ENCODE results near the gene CADM2.

GRCh38 chr3:85474241-85474640 lies 515.5 kb downstream of the CADM2 start:
- TF ChIP-seq EZH2 (IDR thresholded peaks at IDR 0.05; ENCODE audit: borderline replicate concordance) (no peak), CTCF (IDR thresholded peaks at IDR 0.05; ENCODE audit: poor library complexity) (no peak)

Measured in hepatocyte (in vitro differentiated cells).